Ectodermal cell (in vitro differentiated cells): ENCODE measurements around the gene GPC6.

Experiments used
- H3K27ac ChIP-seq: 2 replicates; pipeline ENCODE4 v1.7.0; 2013; ENCODE audit warnings: mild to moderate bottlenecking, low read depth, low read length; ENCODE audit not compliant: insufficient read depth, poor library complexity, severe bottlenecking
- H3K27me3 ChIP-seq: 2 replicates; pipeline ENCODE4 v1.7.0; 2013; ENCODE audit warnings: mild to moderate bottlenecking, low read length; ENCODE audit not compliant: insufficient read depth, control insufficient read depth, poor library complexity, severe bottlenecking
- H3K36me3 ChIP-seq: one replicate; pipeline ENCODE4 v1.7.0; 2013; ENCODE audit warnings: low read length; ENCODE audit not compliant: control insufficient read depth, insufficient read depth
- H3K4me1 ChIP-seq: one replicate; pipeline ENCODE4 v1.7.0; 2013; ENCODE audit warnings: low read length; ENCODE audit not compliant: control insufficient read depth, insufficient read depth
- H3K4me3 ChIP-seq: 2 replicates; pipeline ENCODE4 v1.7.0; 2013; ENCODE audit warnings: low read depth, low read length, control low read depth; ENCODE audit not compliant: insufficient read depth
- H3K9me3 ChIP-seq: 2 replicates; pipeline ENCODE4 v1.7.0; 2013; ENCODE audit warnings: mild to moderate bottlenecking, low read length, moderate library complexity; ENCODE audit not compliant: control insufficient read depth
- WGBS, 2 experiments: methylation state at CpG; one replicate each; pipeline ENCODE4 v1.1.7; 2013; ENCODE audit warnings: missing lambda C conversion rate in 2 of 2; 5-methylcytosine and 5-hydroxymethylcytosine counted together

GPC6 gene

DNA sequence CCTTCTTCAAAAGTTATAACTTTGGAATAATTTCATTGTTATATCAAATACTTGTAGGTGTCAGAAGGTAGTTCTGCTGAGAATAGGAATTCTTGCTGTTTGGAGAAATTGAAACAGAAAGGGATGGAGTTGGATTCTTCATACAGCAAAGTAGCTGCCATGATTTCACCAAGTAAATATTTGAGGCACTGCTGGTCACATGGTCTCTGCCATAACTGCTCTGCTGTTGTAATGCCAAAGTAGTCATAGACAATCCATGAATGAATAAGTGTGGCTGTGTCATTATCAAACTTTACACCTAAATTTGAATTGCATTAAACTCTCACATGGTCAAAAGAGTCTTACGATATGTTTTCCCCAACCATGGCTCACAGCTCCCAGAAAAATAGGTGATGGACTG is 308.6 kb downstream of the GPC6 start:
- Histone ChIP-seq H3K27me3 (no peaks in the 10 kb centered on the region), H3K9me3 (no peaks in the 10 kb centered on the region), H3K4me1 (no peaks in the 10 kb centered on the region), H3K27ac (no peak overlapping the region), H3K4me3 (no peak overlapping the region), H3K36me3 (no peaks in the 10 kb centered on the region)
- WGBS, 2 experiments, result 89 to 100% methylated on average over 1 of the region's 1 CpG

DNA sequence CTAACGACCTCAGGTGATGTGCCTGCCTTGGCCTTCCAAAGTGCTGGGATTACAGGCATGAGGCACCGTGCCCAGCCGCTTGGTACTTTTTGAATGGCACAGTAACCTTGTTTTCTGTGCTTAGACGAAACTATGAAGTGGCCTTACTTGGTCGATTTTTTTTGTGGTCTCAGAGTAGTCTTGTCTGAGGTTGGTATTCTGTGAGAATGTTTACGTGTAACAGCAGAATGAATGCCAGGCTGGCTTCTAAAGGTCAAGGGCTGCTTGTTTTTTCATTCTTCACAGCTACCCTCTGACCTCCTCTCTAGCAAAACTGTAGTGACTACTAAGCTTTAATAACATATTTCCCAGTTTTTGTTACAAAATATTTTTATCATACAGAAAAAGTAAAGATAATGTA is 313.3 kb downstream of the GPC6 start:
- 96% methylated on average over 6 of the region's 6 CpGs for WGBS, 2 experiments
- Histone ChIP-seq H3K9me3 (no peaks in the 10 kb centered on the region), H3K4me1 (no peaks in the 10 kb centered on the region), H3K36me3 (no peaks in the 10 kb centered on the region), H3K4me3 (no peak overlapping the region), H3K27ac (no peak overlapping the region), H3K27me3 (no peaks in the 10 kb centered on the region)

DNA sequence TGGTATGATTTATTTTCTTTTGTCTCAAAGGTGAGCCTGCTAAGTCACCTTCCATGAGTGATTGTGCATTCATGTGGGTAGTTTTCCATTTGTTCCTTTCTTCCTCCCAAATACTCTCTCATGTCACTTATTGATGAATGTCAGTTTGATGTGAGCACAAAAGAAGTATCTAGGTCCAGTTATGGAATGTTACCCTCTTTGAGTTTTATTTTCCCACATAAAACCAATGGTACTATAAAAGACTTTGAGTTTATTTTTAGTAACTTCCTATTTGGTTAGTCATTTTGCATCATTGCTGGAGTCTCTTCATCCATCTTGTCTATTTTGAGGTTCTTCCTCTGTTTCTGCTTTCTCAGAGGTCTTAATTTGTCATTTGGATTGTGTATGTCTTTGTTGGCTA is 321.3 kb downstream of the GPC6 start:
- no peaks in the 10 kb centered on the region for H3K27me3 ChIP-seq

DNA sequence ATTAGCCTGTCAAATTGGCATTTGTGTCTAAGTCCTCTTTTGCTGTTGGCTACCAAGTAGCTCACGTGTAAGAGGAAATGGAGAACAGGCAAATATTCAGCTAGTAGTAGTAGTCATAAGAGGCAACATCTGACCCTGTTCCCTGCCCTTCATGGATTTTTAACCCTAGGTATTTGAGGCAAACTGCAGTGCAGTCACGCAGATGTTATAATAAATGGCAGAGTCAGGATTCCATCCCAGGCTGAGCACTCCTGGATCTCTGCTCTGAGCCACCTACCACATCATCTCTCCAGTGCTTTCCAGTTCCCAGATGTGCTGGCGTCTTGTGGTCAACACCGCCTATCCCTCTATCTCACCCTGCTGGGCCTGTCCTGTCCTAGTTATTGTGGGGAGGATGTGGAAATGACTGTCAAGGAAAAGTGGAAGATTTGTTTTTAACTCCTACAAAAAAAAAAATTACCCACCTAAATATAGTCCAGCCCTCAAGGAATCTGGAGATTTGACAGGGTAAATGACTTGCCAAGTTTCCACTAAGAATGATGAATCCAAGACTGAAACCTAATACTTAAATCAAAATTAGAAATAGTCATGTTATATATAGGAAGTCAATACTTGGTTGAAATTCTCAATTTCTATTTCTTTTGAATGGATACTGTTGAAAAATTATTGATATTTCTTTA is 322.9 kb downstream of the GPC6 start:
- H3K36me3 ChIP-seq, result no peaks in the 10 kb centered on the region
- WGBS, 2 experiments, result 97 to 98% methylated on average over 2 to 3 of the region's 4 CpGs
- H3K9me3 ChIP-seq, result no peaks in the 10 kb centered on the region
- no peak overlapping the region for H3K4me3 ChIP-seq
- no peaks in the 10 kb centered on the region for H3K27me3 ChIP-seq
- H3K4me1 ChIP-seq, result no peaks in the 10 kb centered on the region
- no peak overlapping the region for H3K27ac ChIP-seq

More for the DNA sequence above, 321.3 kb downstream of the GPC6 start:
- H3K4me3 ChIP-seq, result no peak overlapping the region
- H3K36me3 ChIP-seq, result no peaks in the 10 kb centered on the region
- H3K9me3 ChIP-seq, result no peaks in the 10 kb centered on the region
- H3K27ac ChIP-seq, result no peak overlapping the region
- H3K4me1 ChIP-seq, result no peaks in the 10 kb centered on the region

DNA sequence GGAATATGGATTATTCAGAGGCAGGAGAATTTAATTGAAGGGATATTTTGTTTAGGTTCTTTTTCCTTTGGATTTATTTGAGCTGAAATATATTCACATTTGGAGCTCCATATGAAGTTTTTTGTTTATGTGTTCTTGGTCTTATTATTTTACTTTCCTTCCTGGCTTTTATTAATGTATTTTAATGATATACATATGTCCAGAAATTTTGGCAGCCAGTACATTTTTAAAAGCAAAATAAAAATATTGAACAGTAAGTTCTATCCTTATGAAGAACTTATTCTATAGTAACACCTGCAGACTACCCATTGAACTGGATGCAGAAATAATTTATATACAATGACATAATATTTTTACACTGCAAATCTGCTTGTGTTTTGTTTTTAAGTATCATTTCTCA is 323.6 kb downstream of the GPC6 start:
- no peaks in the 10 kb centered on the region for H3K27me3 ChIP-seq
- no peaks in the 10 kb centered on the region for H3K4me1 ChIP-seq
- no peak overlapping the region for H3K4me3 ChIP-seq
- H3K9me3 ChIP-seq, result no peaks in the 10 kb centered on the region
- no peaks in the 10 kb centered on the region for H3K36me3 ChIP-seq
- no peak overlapping the region for H3K27ac ChIP-seq

DNA sequence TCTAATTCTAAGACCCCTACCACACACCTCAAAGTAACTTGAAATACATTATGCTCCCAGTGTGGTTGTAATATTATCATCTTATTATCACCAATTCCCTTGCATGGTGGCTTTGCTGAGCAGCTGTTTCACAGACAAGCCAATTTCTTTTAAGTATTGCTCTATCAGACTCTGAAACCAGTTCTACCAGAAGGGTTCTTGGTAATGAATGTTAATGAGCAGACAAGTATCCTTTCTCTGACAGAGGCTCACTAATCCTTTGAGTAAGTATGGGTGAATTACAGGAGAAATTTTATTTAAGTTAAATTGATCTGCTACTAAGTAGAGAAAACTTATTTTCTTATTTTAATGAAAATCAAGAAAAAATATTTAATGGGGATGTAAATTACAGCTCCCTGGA is 326.0 kb downstream of the GPC6 start:
- Histone ChIP-seq H3K27ac (no peak overlapping the region), H3K9me3 (no peaks in the 10 kb centered on the region), H3K4me3 (no peak overlapping the region), H3K36me3 (no peaks in the 10 kb centered on the region), H3K27me3 (no peaks in the 10 kb centered on the region), H3K4me1 (no peaks in the 10 kb centered on the region)

DNA sequence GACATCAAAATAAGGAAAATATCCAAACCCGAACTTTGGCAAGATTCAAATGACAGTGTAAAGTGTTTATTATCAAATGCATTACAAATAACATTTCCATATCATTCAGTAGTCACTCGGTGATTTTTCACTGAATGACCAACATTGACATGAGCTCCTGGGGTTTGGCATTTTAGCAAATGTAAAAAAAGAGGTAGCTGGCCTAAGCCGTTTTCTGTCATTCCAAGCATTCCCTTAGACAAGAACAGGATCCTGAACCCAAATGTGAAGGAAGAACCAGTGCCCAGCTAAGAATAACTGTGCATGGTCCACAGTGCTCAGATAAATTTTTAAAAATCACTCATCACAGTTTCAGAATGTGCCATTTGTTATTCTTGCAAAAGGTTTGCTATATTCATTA is 327.9 kb downstream of the GPC6 start:
- no peaks in the 10 kb centered on the region for H3K36me3 ChIP-seq
- H3K4me3 ChIP-seq, result no peak overlapping the region
- no peaks in the 10 kb centered on the region for H3K27me3 ChIP-seq
- no peak overlapping the region for H3K27ac ChIP-seq
- WGBS, 2 experiments, result 29 to 60% methylated on average over 2 to 3 of the region's 3 CpGs
- H3K4me1 ChIP-seq, result no peaks in the 10 kb centered on the region
- no peaks in the 10 kb centered on the region for H3K9me3 ChIP-seq

DNA sequence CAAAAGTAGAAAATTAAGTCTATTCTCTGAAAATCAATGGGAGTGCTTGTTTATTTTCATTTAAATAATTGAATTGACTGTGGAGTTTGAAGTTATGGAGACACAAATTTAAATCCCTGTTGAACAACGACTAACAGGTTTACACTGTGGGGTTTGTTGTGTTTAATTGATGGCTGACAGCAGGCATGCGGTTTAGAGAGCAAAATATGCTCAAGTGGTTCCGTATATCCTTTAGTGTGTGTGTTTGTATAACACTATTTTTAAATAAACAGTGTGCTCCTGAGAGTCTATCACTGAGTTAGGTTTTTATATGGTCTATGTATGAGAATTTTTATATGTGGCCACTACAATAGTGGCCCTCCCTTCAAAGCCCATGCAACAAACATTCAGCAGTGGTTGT is 332.0 kb downstream of the GPC6 start:
- no peaks in the 10 kb centered on the region for H3K27me3 ChIP-seq
- no peaks in the 10 kb centered on the region for H3K9me3 ChIP-seq
- H3K4me3 ChIP-seq, result no peak overlapping the region
- H3K27ac ChIP-seq, result no peak overlapping the region
- 55 to 64% methylated on average over 3 of the region's 3 CpGs for WGBS, 2 experiments
- H3K4me1 ChIP-seq, result peaks cover 4% of the 10 kb centered on the region
- H3K36me3 ChIP-seq, result no peaks in the 10 kb centered on the region

DNA sequence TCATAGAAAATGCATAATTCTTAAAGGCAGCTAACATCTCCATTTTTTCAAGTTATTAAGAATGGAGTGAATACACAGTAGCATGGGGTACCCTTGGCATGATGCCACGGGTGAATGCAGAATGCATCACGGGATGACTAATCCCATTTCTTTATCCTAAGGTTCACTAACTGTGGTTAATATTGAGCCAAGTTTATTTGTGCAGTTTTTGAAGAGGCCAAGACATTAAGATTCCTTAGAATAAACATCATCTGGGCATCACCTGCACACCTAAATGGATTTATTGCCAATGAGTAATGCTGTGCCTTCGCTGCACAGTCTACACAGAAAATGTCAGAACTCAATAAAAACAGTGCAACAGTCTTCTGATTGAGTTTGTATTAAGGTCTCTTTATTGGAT is 333.1 kb downstream of the GPC6 start:
- no peak overlapping the region for H3K27ac ChIP-seq
- no peaks in the 10 kb centered on the region for H3K27me3 ChIP-seq

DNA sequence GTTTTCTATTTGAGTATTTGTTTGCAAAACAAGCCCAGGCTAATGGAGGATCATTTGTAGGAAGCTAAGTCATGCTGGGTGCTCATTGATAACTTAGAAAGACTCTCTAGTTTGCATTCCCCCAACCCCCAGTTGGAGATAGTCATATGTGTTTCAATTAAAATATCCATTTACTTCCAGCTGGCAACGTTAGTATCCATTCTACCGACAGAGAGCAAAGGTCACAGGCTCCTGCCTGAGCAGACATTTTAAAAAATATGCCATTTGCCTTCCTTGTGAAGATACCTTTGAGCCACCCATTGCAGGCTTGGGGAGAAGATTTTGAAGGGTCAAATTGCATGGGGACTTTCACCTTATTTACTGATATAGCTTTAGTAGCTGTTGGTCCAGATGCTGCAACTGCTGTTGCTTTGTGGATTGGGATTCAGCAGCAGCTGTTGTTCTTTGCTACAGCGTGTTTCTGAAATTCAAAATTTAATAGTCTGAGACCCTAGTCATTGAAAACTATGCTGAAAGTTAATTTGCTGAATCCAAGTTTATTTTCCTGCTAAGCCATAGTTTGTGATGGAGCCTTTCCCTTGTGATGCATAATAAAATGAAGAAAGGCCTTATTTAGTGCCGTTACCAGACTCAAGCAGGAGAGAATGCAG is 335.1 kb downstream of the GPC6 start:
- no peaks in the 10 kb centered on the region for H3K36me3 ChIP-seq
- peaks cover 4% of the 10 kb centered on the region for H3K4me1 ChIP-seq
- WGBS, 2 experiments, result 40 to 42% methylated on average over 4 of the region's 4 CpGs
- H3K9me3 ChIP-seq, result no peaks in the 10 kb centered on the region
- no peak overlapping the region for H3K27ac ChIP-seq
- H3K4me3 ChIP-seq, result no peak overlapping the region
- H3K27me3 ChIP-seq, result no peaks in the 10 kb centered on the region

More for the DNA sequence above, 333.1 kb downstream of the GPC6 start:
- 89 to 98% methylated on average over 3 of the region's 3 CpGs for WGBS, 2 experiments
- Histone ChIP-seq H3K9me3 (no peaks in the 10 kb centered on the region), H3K4me3 (no peak overlapping the region), H3K4me1 (peaks cover 4% of the 10 kb centered on the region), H3K36me3 (no peaks in the 10 kb centered on the region)
